Measurements from ENCODE around the gene CTNNBL1. TPM values are rescaled to one million over a fixed set of nuclear protein-coding genes. Genes with fewer than 3 reads are reported as not detected.

Gene CTNNBL1
- total RNA-seq, 2 experiments from 2014 or later: 67.3 to 74.9 TPM

GRCh38 chr20:37907330-37907676 lies 213.5 kb downstream of the CTNNBL1 start:
- no peaks in the 10 kb centered on the region for H3K36me3 Mint-ChIP-seq (ENCODE audit: low read depth)
- POLR2A ChIA-PET: interaction anchor here (1.0 kb wide), 1 partner anchor 12 kb away, joined by 5 read pairs; no protein-coding TSS in a partner anchor
- intact Hi-C loops (cut with micrococcal nuclease): no loop called here
- peaks cover 10% of the 10 kb centered on the region for H3K4me1 Mint-ChIP-seq (ENCODE audit: low read depth)
- no peak for ATAC-seq
- no peak for TF ChIP-seq CTCF (IDR thresholded peaks at IDR 0.05)
- no peaks in the 10 kb centered on the region for H3K9me3 Mint-ChIP-seq
- CTCF ChIA-PET: no interaction called here
- no peak overlapping the region for H3K27ac Mint-ChIP-seq
- DNase-seq: no peak
- H3K4me3 Mint-ChIP-seq: no peak overlapping the region
- H3K27me3 Mint-ChIP-seq: peaks cover 46% of the 10 kb centered on the region

- Mint-ChIP-seq H3K9me3 (no peaks in the 10 kb centered on the region), H3K27ac (no peak overlapping the region), H3K36me3 (ENCODE audit: low read depth) (no peaks in the 10 kb centered on the region), H3K4me3 (no peak overlapping the region), H3K27me3 (peaks cover 48% of the 10 kb centered on the region), H3K4me1 (ENCODE audit: low read depth) (peaks cover 11% of the 10 kb centered on the region)
- ChIA-PET CTCF (no interaction called here), POLR2A (no interaction called here)
- DNase-seq: no peak
- TF ChIP-seq CTCF (IDR thresholded peaks at IDR 0.05): no peak
- intact Hi-C loops (cut with micrococcal nuclease): no loop called here
- no peak for ATAC-seq
Observed at GRCh38 chr20:37907677-37908401, 214.0 kb downstream of the CTNNBL1 start.

- ATAC-seq (no peak), DNase-seq (no peak)
- Mint-ChIP-seq H3K36me3 (ENCODE audit: low read depth) (no peaks in the 10 kb centered on the region), H3K27me3 (peaks cover 46% of the 10 kb centered on the region), H3K4me1 (ENCODE audit: low read depth) (peaks cover 18% of the 10 kb centered on the region), H3K9me3 (no peaks in the 10 kb centered on the region), H3K27ac (no peak overlapping the region), H3K4me3 (no peak overlapping the region)
- ChIA-PET POLR2A (no interaction called here), CTCF (no interaction called here)
- TF ChIP-seq CTCF (IDR thresholded peaks at IDR 0.05): no peak
- intact Hi-C loops (cut with micrococcal nuclease): no loop called here
Observed at GRCh38 chr20:37911261-37911660, 217.4 kb downstream of the CTNNBL1 start.

- ChIA-PET CTCF (no interaction called here), POLR2A (no interaction called here)
- peaks cover 18% of the 10 kb centered on the region for H3K4me1 Mint-ChIP-seq (ENCODE audit: low read depth)
- H3K36me3 Mint-ChIP-seq (ENCODE audit: low read depth): no peaks in the 10 kb centered on the region
- peak; percentile 48 for DNase-seq
- peak; percentile 50 for ATAC-seq
- H3K27ac Mint-ChIP-seq: no peak overlapping the region
- no peak overlapping the region for H3K4me3 Mint-ChIP-seq
- no peak for TF ChIP-seq CTCF (IDR thresholded peaks at IDR 0.05)
- no peaks in the 10 kb centered on the region for H3K9me3 Mint-ChIP-seq
- H3K27me3 Mint-ChIP-seq: peaks cover 50% of the 10 kb centered on the region
- intact Hi-C loops (cut with micrococcal nuclease): no loop called here
Observed at GRCh38 chr20:37911838-37912281, 218.0 kb downstream of the CTNNBL1 start.

- Mint-ChIP-seq H3K9me3 (no peaks in the 10 kb centered on the region), H3K4me1 (ENCODE audit: low read depth) (peaks cover 18% of the 10 kb centered on the region), H3K27ac (no peak overlapping the region), H3K36me3 (ENCODE audit: low read depth) (no peaks in the 10 kb centered on the region), H3K4me3 (no peak overlapping the region), H3K27me3 (peaks cover 51% of the 10 kb centered on the region)
- DNase-seq (no peak), ATAC-seq (peak; percentile 15)
- intact Hi-C loops (cut with micrococcal nuclease): no loop called here
- CTCF ChIA-PET: no interaction called here
- no peak for TF ChIP-seq CTCF (IDR thresholded peaks at IDR 0.05)
- POLR2A ChIA-PET: interaction anchor here (0.9 kb wide), 1 partner anchor 121 kb away, joined by 3 read pairs; the partner anchor contains the start of genes RPRD1B and TTI1
Observed at GRCh38 chr20:37912874-37913273, 219.0 kb downstream of the CTNNBL1 start.
